Large intestine (tissue), 3 donors: Measurements from ENCODE around the gene ZBTB7B. TPM values are rescaled to one million over a fixed set of nuclear protein-coding genes. Genes with fewer than 3 reads are reported as not detected.

ENCODE experiments used
- DNase-seq, 2 donors: peaks; one replicate each; pipeline versions ENCODE4 v3.0.0 to v3.0.0-alpha.2; 2013
- H3K27ac ChIP-seq: one replicate; pipeline ENCODE4 v1.5.1; 2013; ENCODE audit warnings: low read length
- H3K27me3 ChIP-seq: 2 replicates; pipeline ENCODE4 v1.6.1; 2013; ENCODE audit warnings: low read length; ENCODE audit not compliant: control insufficient read depth, insufficient read depth
- H3K36me3 ChIP-seq: 2 replicates; pipeline ENCODE4 v1.6.1; 2013; ENCODE audit warnings: low read length; ENCODE audit not compliant: control insufficient read depth, insufficient read depth
- H3K4me1 ChIP-seq: one replicate; pipeline ENCODE4 v1.6.1; 2013; ENCODE audit warnings: low read length; ENCODE audit not compliant: control insufficient read depth, insufficient read depth
- H3K4me3 ChIP-seq: one replicate; pipeline ENCODE4 v1.5.1; 2013; ENCODE audit warnings: low read length
- H3K9me3 ChIP-seq: one replicate; pipeline ENCODE4 v1.6.1; 2013; ENCODE audit warnings: mild to moderate bottlenecking, low read depth, low read length, moderate library complexity; ENCODE audit not compliant: control insufficient read depth
- WGBS: methylation state at CpG from one replicate; pipeline ENCODE4 v1.1.5; 2013; ENCODE audit warnings: low lambda C conversion rate; ENCODE audit not compliant: insufficient coverage; 5-methylcytosine and 5-hydroxymethylcytosine counted together
- polyA plus RNA-seq: library from polyadenylated mRNA; unstranded; fragments of 120-200 nt; gene quantifications from one replicate; pipeline ENCODE4 v1.2.1, GENCODE V29; 2013

ZBTB7B gene
- polyA plus RNA-seq, 1 donor: 45.1 TPM

DNA sequence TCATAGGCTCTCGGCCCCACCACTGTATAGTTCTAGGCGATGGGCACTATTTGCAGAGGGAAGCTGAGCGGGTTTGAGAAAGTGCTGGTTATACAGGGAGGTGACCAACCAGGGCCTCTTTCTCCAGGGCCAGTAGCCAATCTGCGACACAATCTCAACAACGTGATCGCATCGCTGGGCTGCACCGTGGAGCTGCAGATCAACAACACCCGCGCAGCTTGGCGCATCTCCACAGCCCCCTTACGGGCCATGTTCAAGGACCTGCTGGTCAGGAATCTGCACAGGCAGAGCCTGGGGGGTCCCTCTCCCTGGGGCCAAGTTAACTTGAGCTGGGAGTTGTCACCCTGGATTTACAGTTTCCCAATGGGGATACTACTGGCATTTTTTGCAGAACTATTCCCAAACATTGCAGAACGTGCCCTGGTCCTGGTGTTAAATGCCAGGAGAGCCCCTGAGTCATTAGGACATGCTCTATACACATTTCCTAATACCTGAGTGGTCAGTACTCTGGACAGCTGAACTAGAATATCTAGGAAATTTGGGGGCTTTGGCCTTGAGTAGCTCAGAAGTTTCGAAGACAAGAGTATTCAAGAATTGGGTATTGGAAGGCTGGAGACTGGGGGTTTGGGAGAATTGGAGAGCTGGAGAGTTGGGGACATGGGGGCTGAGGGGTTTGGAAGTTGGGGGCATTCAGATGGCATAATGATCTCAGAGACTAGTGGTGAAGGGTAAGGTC lies 37.9 kb downstream of the ZBTB7B start:
- DNase-seq: no peak
- WGBS: no CpG with 5 or more reads among the region's 14 CpGs
- H3K27ac ChIP-seq: no peak overlapping the region

DNA sequence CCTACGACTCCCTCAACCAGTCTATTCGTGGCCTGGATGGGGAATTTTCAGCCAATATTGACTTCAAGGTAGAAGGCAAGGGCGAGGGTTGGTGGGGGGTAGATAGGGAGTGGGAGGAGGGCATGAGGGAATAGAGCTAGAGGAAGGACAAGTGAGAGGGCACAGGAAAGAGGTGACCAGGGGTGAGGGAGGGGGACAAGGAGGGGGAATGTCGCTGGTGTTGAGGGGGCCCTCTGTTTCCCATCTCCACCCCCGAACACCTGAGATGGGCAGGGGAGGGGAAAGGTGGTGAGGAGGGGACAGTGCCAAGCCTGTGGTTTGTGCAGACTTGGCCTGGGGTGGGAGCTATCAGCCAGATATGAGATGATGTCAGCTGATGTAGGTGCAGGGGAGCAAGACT lies 40.2 kb downstream of the ZBTB7B start:
- Histone ChIP-seq H3K36me3 (no peaks in the 10 kb centered on the region), H3K4me3 (no peak overlapping the region), H3K27ac (peak overlapping the region; percentile 95), H3K4me1 (peaks cover 33% of the 10 kb centered on the region), H3K27me3 (no peaks in the 10 kb centered on the region), H3K9me3 (no peaks in the 10 kb centered on the region)
- no peak for DNase-seq
- no CpG with 5 or more reads among the region's 5 CpGs for WGBS

More for the DNA sequence above, 37.9 kb downstream of the ZBTB7B start:
- H3K9me3 ChIP-seq: no peaks in the 10 kb centered on the region
- no peaks in the 10 kb centered on the region for H3K27me3 ChIP-seq
- no peaks in the 10 kb centered on the region for H3K36me3 ChIP-seq
- peaks cover 34% of the 10 kb centered on the region for H3K4me1 ChIP-seq
- no peak overlapping the region for H3K4me3 ChIP-seq

DNA sequence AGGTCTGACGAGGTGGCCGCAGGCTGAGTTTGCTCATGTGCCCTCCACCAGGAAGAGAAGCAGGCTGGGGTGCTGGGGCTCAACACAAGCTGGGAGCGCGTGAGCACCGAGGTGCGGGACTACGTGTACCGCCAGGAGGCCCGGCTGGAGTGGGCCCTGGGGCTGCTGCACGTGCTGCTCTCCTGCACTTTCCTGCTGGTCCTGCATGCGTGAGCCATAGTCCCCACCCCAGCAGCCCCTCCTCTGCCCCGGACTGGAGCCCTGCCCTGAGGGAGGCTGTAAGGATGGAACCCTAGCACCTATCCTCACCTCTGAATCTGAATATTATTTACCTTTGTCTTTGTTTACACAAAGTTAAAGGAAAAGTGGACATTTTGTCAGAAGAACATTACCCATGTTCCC lies 40.7 kb downstream of the ZBTB7B start:
- peak overlapping the region; percentile 95 for H3K27ac ChIP-seq
- H3K27me3 ChIP-seq: no peaks in the 10 kb centered on the region
- H3K9me3 ChIP-seq: no peaks in the 10 kb centered on the region
- H3K4me3 ChIP-seq: no peak overlapping the region
- no CpG with 5 or more reads among the region's 12 CpGs for WGBS
- no peaks in the 10 kb centered on the region for H3K36me3 ChIP-seq
- DNase-seq: peak; percentile 74 to 88
- peaks cover 28% of the 10 kb centered on the region for H3K4me1 ChIP-seq

DNA sequence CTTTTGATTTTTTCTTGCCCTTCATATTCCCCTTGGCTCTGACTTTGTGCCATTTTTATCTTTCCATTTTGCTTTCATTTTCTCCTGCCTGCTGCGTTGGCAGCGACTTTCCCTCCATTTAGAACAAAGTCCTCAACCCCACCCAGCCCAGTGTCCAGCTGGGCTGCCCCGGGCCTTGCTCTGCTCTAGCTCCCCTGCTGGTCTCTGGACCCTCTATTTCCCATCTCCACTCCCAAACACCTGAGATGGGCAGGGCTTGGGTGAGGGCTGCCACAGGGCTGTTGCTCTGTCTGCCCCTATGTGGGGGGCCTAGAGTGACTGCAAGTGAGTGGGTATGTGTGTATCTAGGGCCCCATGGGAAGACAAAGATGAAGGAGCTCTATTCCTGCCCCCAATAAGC lies 41.2 kb downstream of the ZBTB7B start:
- no CpG with 5 or more reads among the region's 3 CpGs for WGBS

DNA sequence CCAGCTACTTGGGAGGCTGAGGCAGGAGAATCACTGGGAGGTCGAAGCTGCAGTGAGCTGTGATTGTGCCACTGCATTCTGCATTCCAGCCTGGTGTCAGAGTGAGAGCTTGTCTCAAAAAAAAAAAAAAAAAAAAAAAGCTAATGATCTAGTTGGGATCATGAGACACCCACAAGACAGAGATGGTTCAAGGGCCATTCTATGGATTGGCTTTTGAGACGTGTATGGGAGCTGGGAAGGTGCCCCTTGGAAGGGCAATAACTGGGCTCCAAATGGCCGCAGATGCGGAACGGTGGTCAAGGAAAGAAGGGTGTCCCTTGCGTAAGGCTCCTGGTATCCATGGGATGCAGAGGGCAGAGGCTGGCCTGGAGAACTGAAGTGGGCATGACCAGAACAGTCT lies 41.8 kb downstream of the ZBTB7B start:
- no peaks in the 10 kb centered on the region for H3K36me3 ChIP-seq
- peak; percentile 61 to 79 for DNase-seq
- no CpG with 5 or more reads among the region's 6 CpGs for WGBS
- no peak overlapping the region for H3K4me3 ChIP-seq
- H3K9me3 ChIP-seq: no peaks in the 10 kb centered on the region
- H3K27ac ChIP-seq: peak overlapping the region; percentile 95
- H3K27me3 ChIP-seq: no peaks in the 10 kb centered on the region
- H3K4me1 ChIP-seq: peaks cover 33% of the 10 kb centered on the region

More for the DNA sequence above, 41.2 kb downstream of the ZBTB7B start:
- Histone ChIP-seq H3K27ac (peak overlapping the region; percentile 95), H3K36me3 (no peaks in the 10 kb centered on the region), H3K4me1 (peaks cover 29% of the 10 kb centered on the region), H3K27me3 (no peaks in the 10 kb centered on the region), H3K4me3 (no peak overlapping the region), H3K9me3 (no peaks in the 10 kb centered on the region)
- DNase-seq: peak; percentile 81 to 89

DNA sequence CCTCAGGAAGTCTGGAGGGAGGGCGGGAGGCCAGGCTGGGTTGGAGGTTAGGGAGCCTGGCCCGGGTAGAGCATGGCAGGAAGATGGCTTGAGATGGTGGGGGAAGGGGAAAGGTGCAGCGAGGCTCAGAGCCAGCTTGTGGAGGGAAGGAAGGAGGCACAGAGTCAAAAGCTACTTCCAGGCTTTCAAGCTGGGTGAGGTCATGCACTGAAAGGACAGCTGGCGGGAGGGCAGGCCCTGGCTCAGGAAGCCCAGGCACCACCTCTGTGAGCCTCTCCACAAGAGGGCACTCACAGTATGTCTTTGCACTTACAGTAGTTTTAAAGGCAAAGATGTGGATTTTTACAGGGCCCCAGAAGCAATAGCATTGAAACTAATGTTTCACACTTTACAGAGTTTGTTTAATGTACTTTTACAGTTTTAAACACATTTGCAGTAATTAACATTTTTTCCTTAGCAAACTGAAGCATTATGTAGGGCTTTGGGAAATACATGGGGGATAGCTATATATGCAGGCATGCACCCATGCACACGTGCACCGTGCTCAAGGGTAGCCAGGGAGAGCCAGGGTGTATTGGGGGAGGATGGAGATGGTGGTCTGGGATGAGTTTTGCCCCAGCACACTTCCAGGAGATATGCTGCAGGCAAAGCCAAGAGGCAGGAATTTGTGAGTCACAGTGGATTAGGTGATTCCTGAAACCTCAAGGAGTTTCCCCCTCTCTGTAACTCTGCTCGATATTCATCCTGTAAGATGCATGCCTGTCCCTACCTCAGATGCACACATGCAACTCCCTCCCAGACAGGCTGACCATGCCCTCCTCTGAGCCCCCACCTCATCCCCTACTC lies 42.4 kb downstream of the ZBTB7B start:
- Histone ChIP-seq H3K4me1 (peaks cover 39% of the 10 kb centered on the region), H3K9me3 (no peaks in the 10 kb centered on the region), H3K36me3 (no peaks in the 10 kb centered on the region), H3K27me3 (no peaks in the 10 kb centered on the region), H3K4me3 (no peak overlapping the region), H3K27ac (peak overlapping the region; percentile 95)
- peak; percentile 72 to 77 for DNase-seq
- no CpG with 5 or more reads among the region's 7 CpGs for WGBS

DNA sequence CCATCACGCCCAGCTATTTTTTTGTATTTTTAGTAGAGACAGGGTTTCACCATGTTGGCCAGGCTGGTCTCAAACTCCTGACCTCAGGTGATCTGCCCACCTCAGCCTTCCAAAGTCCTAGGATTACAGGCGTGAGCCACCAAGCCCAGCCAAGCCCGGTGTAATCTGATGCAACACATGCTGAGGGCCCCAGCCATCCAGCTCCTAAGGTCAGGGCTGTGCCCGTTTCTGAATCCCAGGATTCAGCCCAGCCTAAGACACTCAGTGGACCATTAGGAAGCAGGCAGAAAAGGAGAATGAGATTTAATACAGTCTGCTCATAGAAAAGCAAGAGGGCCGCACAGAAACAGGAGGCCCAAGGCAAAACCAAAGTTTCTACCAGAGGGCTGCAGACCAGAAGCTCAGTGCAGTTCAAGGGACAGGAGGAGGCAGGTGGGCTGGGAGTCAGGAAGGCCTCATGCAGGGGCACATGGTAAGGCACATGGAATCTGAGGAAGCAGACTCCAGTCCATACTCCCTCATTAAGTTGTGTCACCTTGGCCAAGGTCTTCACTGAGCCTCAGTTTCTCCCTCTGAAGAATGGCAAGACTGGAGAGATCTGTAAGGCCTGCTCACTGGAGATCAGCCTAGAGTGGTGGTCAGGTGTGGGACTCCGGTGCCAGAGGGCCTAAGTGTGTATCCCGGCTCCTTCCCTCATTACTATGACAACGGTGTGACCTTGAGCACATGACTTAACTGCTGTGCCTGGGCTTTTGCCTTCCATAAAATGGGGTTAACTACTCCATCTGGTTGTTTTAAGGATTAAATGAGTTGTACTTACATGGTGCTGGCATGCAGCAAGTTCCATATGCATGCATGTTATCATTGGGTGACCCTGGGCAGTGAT lies 46.1 kb downstream of the ZBTB7B start:
- Histone ChIP-seq H3K4me1 (peaks cover 49% of the 10 kb centered on the region), H3K27me3 (peaks cover 3% of the 10 kb centered on the region), H3K36me3 (no peaks in the 10 kb centered on the region), H3K4me3 (no peak overlapping the region), H3K9me3 (peaks cover 2% of the 10 kb centered on the region), H3K27ac (no peak overlapping the region)
- peak in 1 of 2 donors; percentile 30 for DNase-seq
- no CpG with 5 or more reads among the region's 8 CpGs for WGBS

DNA sequence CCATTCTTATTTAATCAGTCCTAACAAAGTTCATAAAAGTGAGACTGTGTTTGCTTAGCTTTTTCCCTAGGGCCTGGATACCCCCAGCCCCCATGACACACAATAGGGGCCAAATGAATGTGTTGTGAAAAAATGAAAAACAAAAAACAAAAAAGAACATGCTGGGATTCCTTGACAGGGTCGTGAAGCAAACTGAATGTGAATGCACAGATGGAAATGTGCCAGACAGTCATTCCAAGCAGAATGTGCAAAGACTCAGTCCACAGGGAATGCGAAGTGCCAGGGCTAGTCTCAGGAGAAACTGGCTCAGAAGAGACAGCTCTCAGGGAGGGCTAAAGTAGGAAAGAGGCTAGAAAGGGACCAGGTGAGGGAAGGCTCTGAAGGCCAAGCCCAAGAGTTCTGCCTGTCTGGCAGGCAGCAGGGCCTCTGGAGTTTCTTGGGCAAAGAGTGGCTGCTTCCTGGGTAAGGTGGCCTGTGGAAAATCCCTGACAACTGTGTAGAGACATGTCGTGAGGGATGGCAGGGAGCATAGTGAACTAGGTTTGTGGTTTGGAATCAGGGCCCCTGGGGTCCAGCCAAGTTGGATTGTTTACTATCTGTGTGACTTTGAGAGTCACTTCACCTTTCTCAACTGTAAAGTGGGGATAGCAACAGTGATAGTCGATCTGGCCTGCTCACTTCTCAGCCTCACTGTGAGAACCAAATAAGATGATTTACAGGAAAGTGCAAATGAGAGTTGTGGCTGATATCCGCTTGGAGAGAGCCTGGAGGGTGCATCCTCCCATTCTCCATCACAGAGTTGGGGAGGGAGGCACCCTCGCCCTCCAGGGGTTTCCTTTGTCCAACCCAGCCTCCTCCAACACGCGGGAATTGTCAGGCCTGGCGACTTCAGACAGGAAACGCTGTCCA lies 47.3 kb downstream of the ZBTB7B start:
- H3K4me3 ChIP-seq: peak overlapping the region; percentile 12
- WGBS: 13% methylated on average over 1 of the region's 10 CpGs
- no peaks in the 10 kb centered on the region for H3K36me3 ChIP-seq
- peak overlapping the region; percentile 88 for H3K27ac ChIP-seq
- no peak for DNase-seq
- peaks cover 2% of the 10 kb centered on the region for H3K9me3 ChIP-seq
- peaks cover 3% of the 10 kb centered on the region for H3K27me3 ChIP-seq
- peaks cover 38% of the 10 kb centered on the region for H3K4me1 ChIP-seq

DNA sequence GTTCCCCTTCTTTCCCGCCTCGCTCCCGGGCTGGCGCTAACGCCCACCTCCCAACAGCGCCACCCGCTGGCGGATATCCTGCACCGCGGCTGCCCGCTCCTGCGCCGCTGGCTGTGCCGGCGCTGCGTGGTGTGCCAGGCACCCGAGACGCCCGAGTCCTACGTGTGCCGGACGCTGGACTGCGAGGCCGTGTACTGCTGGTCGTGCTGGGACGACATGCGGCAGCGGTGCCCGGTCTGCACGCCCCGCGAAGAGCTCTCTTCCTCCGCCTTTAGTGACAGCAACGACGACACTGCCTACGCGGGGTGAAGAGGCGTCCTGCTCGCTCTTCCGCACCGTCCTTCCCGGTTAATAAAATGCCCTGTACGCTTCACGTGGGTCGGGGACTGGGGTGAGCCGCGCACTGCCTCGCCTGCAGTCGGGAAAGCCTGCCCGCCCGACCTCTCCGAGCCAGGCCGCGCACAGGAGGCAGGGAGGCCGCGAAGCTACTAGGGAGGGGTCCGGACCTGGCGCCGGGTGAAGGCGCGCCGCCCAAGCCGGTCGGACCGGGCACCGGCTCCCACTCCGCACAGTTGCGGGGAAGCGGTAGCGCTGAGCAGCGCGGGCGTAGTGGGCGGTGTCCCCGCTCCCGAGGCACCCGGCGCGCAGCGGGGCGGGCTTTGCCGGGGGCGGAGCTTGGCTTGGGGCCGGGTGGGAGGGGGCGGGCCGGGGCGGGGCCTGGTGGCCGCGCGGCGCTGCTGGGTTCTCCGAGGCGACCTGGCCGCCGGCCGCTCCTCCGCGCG lies 48.1 kb downstream of the ZBTB7B start, which contains the start of gene ADAM15:
ADAM15 (plus strand) TSS at position 757 of the 782 bp plus-strand sequence. CDS start 71 bp downstream, outside the sequence.
- peaks cover 2% of the 10 kb centered on the region for H3K9me3 ChIP-seq
- H3K27ac ChIP-seq: peak within 1 kb of the TSS; percentile 88
- peak within 1 kb of the TSS; percentile 63 for H3K4me3 ChIP-seq
- peaks cover 36% of the 10 kb centered on the region for H3K4me1 ChIP-seq
- H3K27me3 ChIP-seq: peaks cover 3% of the 10 kb centered on the region
- peak; percentile 76 to 81 for DNase-seq
- WGBS: no CpG with 5 or more reads among the region's 99 CpGs
- H3K36me3 ChIP-seq: peaks cover 3% of the 10 kb centered on the region
